COR-L47 (cell line): ENCODE results near the gene NDFIP1.
"Not testable (repeated sequence)": the region's sequence is repeated elsewhere in the genome, so short reads cannot be mapped to it uniquely, and the experiment has no call there.

ENCODE experiments used
- DNase-seq: peaks from one replicate; lab custom pipeline; 2025; lab: John Stamatoyannopoulos, UW

Gene NDFIP1, protein sequence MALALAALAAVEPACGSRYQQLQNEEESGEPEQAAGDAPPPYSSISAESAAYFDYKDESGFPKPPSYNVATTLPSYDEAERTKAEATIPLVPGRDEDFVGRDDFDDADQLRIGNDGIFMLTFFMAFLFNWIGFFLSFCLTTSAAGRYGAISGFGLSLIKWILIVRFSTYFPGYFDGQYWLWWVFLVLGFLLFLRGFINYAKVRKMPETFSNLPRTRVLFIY

GRCh38 chr5:142108432-142109330 is at the start of gene NDFIP1:
TSS of gene NDFIP1 (plus strand) at chr5:142108779. CDS start at chr5:142108975, 196 bp downstream.
- DNase-seq, result peak; percentile 73

GRCh38 chr5:142059304-142059940 is 49.2 kb upstream of the NDFIP1 start:
- DNase-seq, result no peak

GRCh38 chr5:142063376-142063775 is 45.2 kb upstream of the NDFIP1 start:
- DNase-seq, result no peak

DNA sequence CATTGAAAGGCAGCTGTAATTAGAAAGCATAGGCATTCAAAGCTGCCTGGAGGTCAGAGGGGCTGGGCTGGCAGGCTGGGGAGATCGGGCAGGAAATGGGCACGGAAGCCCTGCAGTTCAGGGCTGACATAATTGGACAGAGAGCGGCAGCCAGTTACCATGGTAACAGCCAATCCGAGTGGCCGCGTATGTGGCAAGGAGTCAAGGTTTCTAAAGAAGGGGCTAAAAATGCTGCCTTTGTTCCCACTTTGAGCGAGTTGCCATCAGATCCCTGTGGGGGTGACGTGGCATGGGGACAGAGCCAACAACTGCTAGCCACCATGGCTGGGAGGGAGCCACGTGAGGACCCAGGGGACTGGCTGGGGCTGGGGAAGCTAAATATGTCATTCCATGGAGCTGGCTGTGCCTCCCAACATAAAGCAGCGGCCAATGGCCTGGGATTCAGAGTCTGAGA is 44.7 kb upstream of the NDFIP1 start:
- DNase-seq, result peak; percentile 89

- DNase-seq, result peak; percentile 66
Observed at GRCh38 chr5:142065273-142065672, 43.3 kb upstream of the NDFIP1 start.

DNA sequence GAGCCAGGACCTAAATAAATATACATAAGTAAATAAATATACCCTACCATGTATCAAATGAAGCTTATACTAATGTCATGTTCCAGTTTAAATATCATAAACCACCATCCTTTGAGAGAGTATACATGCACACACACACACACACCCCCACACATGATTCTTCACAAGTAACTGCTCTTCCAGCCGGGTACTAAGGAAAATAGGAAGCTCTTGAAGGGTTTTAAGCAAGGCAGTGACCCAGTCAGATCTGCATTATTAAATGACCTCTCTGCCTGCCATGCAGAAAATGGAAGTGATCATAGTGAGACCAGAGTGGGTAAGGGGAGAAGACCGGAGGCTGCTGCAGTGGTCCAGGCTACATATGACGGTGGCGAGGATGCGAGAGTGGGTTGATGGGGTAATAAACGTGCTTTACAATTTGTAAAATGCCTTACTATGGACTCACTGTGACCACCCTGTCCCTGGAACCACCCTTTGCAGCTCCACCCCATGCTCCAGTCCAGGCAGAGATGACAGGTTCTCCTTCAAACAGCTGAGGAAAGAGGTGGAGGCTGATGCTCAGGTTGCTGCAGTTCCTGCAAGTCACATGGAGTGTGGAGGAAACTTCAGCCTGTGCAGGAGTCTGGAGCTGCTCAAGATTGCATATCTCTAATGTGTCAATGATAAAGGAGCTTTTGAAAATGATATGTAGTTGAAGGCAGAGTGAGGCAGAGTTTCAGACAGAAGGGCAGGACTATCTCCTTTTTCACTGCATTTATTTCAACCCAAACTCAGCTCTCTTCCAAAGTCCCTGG is 38.8 kb upstream of the NDFIP1 start:
- DNase-seq, result no peak

DNA sequence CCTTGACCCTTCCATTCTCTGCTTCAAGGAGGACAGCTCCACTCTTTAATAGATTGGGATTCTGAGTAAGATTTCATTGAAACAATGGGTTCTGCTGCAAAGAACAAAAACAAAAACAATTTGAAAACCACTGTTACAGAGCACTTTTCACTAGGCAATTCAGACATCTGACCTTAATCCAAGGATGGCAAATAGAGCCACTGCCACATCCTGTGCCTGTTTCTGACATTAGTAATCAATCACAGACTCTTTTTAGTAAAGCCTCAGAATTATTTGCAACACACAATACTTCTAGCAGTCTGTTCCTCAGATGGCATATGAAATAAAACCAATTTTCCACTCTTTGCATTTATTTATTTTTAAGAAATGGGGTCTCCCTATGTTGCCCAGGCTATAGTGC is 37.8 kb upstream of the NDFIP1 start:
- DNase-seq, result no peak

- no peak for DNase-seq
Observed at GRCh38 chr5:142072488-142072887, 36.1 kb upstream of the NDFIP1 start.

DNA sequence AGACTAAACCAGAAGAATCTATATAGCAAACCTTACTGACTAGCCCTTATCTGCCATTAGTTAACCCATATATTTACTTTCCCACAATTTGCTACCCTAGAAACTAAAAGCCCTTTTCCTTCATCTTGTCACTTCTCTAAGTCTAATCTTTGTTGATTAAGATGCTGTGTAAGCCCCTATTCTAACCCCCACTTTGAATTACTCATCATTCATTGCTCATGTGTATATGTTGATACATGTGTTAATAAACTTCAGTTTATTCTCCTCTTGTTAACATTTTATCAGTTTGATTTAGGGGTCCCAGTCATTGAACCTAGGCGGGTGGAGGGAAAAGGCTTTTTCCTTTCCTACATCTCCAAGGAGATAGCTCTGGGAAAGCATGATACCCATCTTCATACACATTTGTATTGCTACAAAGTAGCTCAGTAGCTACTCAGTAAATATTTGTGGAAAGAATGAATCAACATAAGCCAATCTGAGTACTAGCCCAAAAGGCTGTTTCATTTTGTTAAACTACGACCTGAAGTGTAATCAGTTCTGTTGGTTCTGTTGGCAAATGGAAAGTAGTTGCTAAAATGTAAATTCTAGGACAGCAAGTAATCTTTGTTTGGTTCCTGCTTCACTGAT is 35.1 kb upstream of the NDFIP1 start:
- no peak for DNase-seq

- DNase-seq, result no peak
Observed at GRCh38 chr5:142074006-142074405, 34.6 kb upstream of the NDFIP1 start.

GRCh38 chr5:142078221-142078620 is 30.4 kb upstream of the NDFIP1 start:
- no peak for DNase-seq

DNA sequence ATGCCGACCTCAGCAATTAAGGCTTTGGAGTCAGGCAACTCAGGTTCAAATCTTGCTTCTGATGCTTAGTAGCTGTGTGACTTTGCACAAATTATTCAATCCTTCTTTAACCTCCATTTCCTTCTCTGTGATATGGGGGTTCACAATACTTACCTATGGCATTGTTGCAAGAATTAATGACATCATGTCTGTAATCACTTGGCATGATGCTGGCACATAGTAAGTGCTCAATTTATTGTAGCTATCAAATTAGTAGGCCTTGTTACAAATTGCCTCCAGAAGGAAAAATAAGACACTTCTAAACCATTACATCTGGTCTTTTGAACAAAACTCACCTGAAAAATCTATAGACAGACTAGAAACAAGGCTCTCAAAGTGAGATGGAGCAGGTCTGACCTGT is 29.9 kb upstream of the NDFIP1 start:
- DNase-seq, result no peak

DNA sequence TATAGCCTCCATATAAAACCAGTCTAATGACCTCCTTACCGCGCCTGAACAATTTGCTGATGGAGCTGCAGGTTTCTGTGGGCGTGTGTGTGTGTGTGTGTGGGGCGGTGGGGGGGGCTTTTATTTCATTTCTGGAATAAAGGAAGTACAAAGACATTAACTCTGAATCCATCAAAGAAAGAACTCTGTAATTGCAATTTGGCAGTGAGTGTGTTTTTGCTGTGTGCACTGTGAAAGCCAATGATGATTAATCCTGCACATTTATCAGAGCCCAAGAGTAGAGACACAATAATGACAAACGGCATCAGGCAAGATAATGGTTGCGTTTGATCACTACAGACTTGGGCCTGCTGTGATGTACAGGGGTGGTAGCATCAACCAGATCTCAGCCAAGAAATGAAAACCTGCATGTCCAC is 29.3 kb upstream of the NDFIP1 start:
- DNase-seq, result peak; percentile 43

DNA sequence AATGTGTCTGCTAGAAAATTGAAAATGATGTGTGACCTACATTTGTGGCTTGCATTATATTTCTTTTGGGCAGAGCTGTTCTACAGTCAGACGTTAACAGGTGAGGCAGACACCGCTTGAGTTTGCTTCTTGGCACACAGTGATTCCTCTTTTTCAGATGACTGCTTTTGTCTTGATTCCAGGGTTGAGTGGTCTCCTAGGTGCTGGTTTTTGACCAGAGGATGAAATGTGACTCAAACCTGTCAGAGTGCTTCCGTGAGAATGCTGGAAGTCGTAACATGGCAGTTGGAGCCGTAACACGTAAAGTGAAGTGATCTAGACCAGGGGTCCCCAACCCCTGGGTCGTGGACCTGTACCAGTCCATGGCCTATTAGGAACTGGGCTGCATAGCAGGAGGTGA is 28.3 kb upstream of the NDFIP1 start:
- DNase-seq, result no peak

DNA sequence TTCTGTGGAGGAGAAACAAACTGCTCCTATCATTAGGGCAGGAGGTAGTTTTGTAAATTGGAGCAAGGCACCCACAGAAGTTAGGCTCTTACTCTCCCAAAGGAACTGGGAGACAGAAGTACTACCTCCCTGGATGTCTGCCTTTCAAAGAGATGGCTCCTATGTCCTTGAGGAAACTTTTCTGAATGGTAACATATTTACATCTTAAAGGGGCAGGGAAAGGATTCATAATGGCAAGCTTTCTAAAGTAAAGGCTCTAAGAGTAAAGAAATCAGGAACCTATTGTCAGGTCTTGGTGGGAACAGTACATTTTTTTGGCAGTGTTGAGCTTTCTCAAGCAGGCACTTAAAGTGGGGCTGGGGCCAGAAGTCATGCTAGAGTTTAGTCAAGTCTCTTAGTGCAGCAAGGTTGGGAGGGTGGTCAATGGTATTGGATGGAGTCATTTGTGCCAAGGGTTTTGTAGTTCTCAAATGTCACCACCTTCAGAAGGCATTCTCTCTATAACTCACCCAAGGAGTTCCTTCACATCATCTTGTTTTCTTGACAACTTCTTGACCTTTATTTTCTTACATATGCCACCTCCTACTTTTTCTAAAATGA is 26.3 kb upstream of the NDFIP1 start:
- no peak for DNase-seq

GRCh38 chr5:142086229-142086628 is 22.4 kb upstream of the NDFIP1 start:
- DNase-seq, result no peak

GRCh38 chr5:142086679-142087078 is 21.9 kb upstream of the NDFIP1 start:
- no peak for DNase-seq

DNA sequence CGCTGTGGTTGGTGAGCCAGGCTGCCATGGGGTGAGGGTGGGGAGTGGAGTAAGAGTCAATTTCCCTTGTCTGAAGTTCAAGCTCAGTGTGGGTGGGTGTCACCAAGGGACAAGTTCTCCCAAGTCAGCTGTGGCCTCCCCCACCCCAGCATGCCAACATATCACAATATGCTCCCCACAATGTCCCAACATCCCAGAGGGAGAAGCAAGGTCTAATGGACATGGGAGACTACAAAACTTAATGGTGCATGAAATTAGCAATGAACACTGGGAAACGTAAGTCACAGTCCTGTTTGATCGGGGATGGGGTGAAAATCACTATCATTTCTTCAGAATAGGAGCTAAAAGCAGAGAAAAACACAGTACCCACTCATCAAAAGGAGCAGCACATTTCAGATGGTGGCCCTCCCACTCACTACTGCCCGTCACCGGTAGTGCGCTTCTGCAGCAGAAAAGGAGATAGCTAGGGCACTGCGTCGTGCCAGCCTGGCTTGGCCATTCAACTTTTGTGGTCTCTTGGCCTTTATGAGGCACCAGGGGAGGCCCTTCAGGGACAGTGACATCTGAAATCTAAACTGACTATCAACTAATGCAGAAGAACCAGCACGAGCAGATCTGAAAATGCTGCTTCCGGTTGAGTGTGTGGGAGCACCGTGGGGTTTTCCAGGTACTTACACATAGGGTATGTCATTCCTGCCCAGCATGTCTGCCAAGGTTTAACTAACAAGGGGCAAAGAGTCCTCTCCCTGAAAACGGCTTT is 20.5 kb upstream of the NDFIP1 start:
- no peak for DNase-seq

GRCh38 chr5:142088855-142089479 is 19.6 kb upstream of the NDFIP1 start:
- DNase-seq, result not testable (repeated sequence)

DNA sequence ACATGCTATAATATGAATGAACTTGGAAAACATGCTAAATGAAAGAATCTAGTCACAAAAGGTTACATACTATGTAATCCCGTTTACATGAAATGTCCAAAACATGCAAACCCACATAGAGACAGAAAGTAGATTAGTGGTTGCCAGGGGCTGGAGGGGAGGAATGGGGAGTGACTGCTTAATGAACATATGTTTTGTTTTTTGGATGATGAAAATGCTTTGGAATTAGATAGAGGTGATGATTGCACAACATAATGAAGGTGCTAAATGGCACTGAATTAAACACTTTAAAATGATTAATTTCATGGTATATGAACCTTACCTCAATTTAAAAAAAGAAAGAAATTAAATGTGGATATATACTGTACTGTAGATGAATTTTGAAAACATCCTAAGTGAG is 17.6 kb upstream of the NDFIP1 start:
- no peak for DNase-seq
